DMS114 treated with DMSO at 0.1 percent for 48 hours (cell line): ENCODE measurements around the gene ARTN.

Source experiments
- DNase-seq: peaks from one replicate; lab custom pipeline; 2025; ENCODE audit not compliant: unreplicated experiment; lab: John Stamatoyannopoulos, UW

ARTN gene

DNA sequence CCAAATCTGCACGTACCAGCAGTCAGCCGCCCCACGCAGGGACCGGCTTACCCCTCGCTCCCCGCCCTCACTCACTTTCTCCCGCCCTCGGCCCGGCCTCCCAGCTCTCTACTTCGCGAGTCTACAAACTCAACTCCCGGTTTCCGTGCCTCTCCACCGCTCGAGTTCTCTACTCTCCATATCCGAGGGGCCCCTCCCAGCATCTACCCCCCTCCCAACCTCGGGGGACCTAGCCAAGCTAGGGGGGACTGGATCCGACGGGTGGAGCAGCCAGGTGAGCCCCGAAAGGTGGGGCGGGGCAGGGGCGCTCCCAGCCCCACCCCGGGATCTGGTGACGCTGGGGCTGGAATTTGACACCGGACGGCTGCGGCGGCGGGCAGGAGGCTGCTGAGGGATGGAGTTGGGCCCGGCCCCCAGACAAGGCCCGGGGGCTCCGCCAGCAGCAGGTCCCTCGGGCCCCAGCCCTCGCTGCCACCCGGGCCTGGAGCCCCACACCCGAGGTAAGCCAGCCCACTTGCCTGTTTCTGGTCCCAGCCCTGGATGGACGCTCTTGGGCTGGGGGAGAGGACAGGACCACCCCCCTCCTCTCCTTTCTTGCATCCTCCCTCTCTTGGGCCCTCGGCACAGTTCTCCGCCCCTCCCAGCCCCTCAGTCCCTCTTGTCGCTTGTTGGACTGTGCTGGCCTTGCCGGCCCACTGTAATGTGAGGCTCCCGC is at the start of gene ARTN:
TSS of gene ARTN (plus strand) at position 416 of the 715 bp plus-strand sequence. CDS start 1,856 bp downstream, outside the sequence.
- no peak for DNase-seq

DNA sequence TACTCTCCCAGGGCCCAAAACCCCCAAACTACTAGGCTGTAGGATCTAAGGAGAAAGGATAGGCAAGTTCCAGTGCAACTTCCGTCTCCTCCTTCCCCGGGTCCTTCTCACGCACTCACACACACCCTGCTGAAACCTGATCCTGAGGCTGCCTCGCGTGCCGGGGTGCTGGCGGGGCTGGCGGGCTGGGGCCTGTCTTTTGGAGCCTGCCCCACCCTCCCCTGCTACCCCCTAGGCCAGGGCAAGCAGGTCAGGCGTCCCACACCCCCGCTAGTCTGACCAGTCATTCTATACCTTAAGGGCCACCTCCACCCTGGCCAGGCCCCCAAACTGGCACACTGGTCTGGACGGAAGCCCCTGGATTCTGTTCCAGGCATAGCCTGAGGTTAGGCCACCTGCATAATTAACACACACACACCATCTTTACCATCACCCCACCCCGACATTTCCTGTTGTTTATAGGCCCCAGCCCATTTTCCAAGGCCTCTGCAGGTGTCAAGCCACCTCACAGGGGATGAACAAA is 48.3 kb upstream of the ARTN start:
- DNase-seq, result no peak

- DNase-seq, result no peak
These were observed 45.9 kb upstream of the ARTN start for GRCh38 chr1:43887748-43888147.

- DNase-seq, result no peak
These were observed 42.8 kb upstream of the ARTN start for GRCh38 chr1:43890815-43891214.

DNA sequence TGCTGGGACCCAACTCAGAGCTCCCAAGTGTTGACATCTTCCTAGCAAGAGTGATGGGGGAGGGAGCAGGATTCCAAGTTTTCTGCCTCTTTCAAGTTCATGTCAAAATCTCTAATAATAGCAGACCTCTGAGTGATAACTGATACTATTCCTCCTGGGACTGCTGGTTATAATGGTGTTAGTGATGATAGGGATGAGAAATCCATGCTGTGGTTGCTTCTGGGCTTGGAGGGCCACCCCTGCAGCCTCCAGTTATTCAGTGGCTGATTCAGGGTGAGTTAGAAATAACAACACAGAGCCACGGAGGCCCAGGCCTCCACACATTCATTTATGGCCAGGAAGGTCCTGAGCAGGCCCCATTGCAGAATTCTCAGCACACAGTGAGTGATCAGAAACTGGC is 40.6 kb upstream of the ARTN start:
- DNase-seq, result no peak

DNA sequence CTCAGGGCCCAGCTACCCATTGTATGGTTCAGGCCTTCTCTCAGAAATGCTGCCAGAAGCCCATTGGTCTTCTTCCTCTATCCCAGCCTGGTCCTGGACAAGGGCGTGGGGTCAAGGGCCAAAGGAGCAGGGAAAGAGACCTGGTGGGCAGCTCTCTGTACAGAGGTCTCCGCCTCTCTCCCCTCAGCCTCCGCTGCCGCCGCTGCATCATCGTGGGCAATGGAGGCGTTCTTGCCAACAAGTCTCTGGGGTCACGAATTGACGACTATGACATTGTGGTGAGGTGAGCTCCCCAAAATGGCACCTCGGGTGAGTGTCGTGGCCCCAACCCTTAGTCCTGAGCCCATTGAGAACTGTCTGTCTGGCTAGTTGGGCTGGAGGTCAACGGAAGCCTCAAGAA is 34.6 kb upstream of the ARTN start:
- DNase-seq, result no peak

DNA sequence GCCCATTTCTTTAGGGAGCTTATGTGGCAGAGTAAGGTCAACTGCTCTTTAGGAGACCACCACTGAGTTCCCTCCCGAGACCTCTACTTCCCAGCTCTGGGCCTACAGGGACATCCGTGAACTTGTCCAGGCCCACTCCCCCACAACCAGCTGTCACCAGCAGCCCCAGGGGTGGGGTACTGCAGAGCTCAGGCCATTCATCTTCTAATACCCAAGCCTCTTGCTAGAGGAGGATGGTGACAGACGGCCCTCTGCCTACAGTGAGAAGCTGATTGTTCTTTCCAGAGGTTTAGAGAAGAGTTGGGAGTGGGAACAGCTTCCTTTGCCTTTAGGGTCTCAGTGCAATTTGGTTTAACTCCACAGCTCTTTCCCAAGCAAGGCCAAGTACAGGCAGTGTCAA is 33.2 kb upstream of the ARTN start:
- DNase-seq, result no peak

- no peak for DNase-seq
These were observed 32.2 kb upstream of the ARTN start for GRCh38 chr1:43901196-43901961.

GRCh38 chr1:43902058-43902831 is 31.4 kb upstream of the ARTN start:
- no peak for DNase-seq

DNA sequence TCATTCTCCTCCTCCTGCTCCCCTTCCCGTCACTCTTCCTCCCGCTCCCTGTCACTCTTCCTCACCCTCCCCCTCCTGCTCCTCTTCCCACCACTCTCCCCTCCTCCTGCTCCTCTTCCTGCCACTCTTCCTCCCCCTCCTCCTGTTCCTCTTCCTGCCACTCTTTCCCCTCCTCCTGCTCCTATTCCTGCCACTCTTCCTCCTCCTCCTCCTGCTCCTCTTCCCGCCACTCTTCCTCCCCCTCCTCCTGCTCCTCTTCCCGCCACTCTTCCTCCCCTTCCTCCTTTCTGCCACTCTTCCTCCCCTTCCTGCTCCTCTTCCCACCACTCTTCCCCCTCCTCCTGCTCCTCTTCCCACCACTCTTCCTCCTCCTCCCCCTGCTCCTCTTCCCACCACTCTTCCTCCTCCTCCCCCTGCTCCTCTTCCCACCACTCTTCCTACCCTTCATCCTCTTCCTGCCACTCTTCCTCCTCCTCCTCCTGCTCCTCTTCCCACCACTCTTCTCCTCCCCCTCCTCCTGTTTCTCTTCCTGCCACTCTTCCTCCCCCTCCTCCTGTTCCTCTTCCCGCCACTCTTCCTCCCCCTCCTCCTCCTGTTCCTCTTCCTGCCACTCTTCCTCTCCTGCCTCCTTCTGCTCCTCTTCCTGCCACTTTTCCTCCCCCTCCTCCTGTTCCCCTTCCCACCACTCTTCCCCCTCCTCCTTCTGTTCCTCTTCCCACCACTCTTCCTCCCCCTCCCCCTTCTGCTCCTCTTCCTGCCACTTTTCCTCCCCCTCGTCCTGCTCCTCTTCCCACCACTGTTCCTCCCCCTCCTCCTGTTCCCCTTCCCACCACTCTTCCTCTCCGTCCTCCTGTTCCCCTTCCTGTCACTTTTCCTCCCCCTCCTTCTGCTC is 28.7 kb upstream of the ARTN start:
- no peak for DNase-seq

- DNase-seq, result no peak
These were observed 25.4 kb upstream of the ARTN start for GRCh38 chr1:43908226-43908625.

DNA sequence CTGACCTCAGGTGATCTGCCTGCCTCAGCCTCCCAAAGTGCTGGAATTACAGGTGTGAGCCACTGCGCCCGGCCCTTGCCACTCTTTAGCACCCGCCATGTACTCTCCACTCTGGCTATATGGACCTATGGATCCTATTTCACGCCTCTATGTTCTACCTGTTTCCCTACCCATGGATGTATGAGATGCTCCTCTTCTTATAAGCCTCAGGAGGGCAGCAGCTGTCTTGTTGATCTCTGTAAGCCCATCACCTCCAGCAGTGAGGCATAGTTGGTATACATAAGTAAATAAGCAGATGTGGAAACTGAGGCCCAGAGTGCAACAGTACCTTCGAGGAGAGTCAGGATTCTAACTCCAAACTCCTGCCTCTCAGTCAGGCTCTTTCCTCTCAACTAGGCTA is 24.7 kb upstream of the ARTN start:
- DNase-seq, result no peak

GRCh38 chr1:43910343-43910742 is 23.3 kb upstream of the ARTN start:
- DNase-seq, result no peak

- DNase-seq, result no peak
These were observed 21.0 kb upstream of the ARTN start for GRCh38 chr1:43912607-43913006.

- no peak for DNase-seq
These were observed 20.5 kb upstream of the ARTN start for GRCh38 chr1:43913051-43913501.

GRCh38 chr1:43913666-43914360 is 19.8 kb upstream of the ARTN start:
- no peak for DNase-seq

- DNase-seq, result no peak
These were observed 18.8 kb upstream of the ARTN start for GRCh38 chr1:43914576-43915525.

DNA sequence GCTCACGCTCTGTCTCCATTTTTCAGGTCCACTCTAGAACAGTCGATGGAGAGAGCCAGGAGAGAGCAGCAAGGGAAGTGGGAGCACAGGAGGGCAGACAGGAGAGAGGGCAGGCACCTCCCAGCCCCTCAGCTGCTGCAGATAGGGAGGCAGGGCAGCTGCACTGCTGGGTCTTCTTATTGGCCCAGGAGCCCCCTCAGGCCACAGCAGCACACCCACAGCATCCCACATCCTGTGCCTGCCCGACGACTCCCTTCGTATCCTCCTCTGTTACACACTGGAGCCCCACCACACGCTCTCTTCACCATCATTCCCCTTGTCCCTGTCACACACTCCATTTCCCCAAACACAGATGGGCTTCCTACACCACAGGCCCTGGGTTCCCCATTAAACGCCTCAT is 13.7 kb upstream of the ARTN start:
- no peak for DNase-seq

- DNase-seq, result no peak
These were observed 12.6 kb upstream of the ARTN start for GRCh38 chr1:43921022-43921421.
